ENCODE data around the gene TCTA.
A peak's percentile ranks its signal among the peaks of the same experiment; 100 is the strongest.
"Not testable (repeated sequence)": the region's sequence is repeated elsewhere in the genome, so short reads cannot be mapped to it uniquely, and the experiment has no call there.

TCTA gene

GRCh38 chr3:49411968-49412631, at the start of gene TCTA, which contains the start of gene RHOA:
Gene TCTA (plus strand): TSS chr3:49412423. CDS start chr3:49412427, 4 bp downstream.
Gene RHOA (minus strand): TSS chr3:49411976. CDS start chr3:49375589, 36,387 bp downstream.
- peak; percentile 100 for DNase-seq

- no peak for DNase-seq
Measured at GRCh38 chr3:49362561-49362960, 49.7 kb upstream of the TCTA start.

GRCh38 chr3:49370585-49371290, 41.5 kb upstream of the TCTA start:
- DNase-seq: no peak

GRCh38 chr3:49371946-49372345, 40.3 kb upstream of the TCTA start:
- DNase-seq: no peak

GRCh38 chr3:49377483-49377882, 34.7 kb upstream of the TCTA start:
- no peak for DNase-seq

- DNase-seq: no peak
Measured at GRCh38 chr3:49378249-49378895, 33.9 kb upstream of the TCTA start.

- DNase-seq: no peak
Measured at GRCh38 chr3:49383387-49383786, 28.8 kb upstream of the TCTA start.

- no peak for DNase-seq
Measured at GRCh38 chr3:49385617-49386016, 26.6 kb upstream of the TCTA start.

GRCh38 chr3:49386056-49386756, 26.0 kb upstream of the TCTA start:
- DNase-seq: peak; percentile 29

- no peak for DNase-seq
Measured at GRCh38 chr3:49387721-49388120, 24.5 kb upstream of the TCTA start.

- DNase-seq: no peak
Measured at GRCh38 chr3:49388289-49388820, 23.9 kb upstream of the TCTA start.

- DNase-seq: no peak
Measured at GRCh38 chr3:49389297-49389696, 22.9 kb upstream of the TCTA start.

GRCh38 chr3:49391310-49391709, 20.9 kb upstream of the TCTA start:
- DNase-seq: not testable (repeated sequence)

- peak; percentile 92 for DNase-seq
Measured at GRCh38 chr3:49397470-49397869, 14.8 kb upstream of the TCTA start.

GRCh38 chr3:49399461-49399860, 12.8 kb upstream of the TCTA start:
- no peak for DNase-seq

- DNase-seq: no peak
Measured at GRCh38 chr3:49401766-49402165, 10.5 kb upstream of the TCTA start.

GRCh38 chr3:49403891-49404290, 8.3 kb upstream of the TCTA start:
- no peak for DNase-seq

GRCh38 chr3:49405570-49405969, 6.7 kb upstream of the TCTA start:
- DNase-seq: not testable (repeated sequence)

- DNase-seq: peak; percentile 33
Measured at GRCh38 chr3:49406571-49407565, 5.4 kb upstream of the TCTA start.

GRCh38 chr3:49410066-49410845, 2.0 kb upstream of the TCTA start:
- no peak for DNase-seq

Measured in hematopoietic multipotent progenitor cell treated with erythropoietin and hydrocortisone succinate and interleukin-3 and kit ligand, for 6 days (in vitro differentiated cells).